NCI-H2227 (cell line): ENCODE measurements around the gene GRIN2D.

ENCODE experiments used
- DNase-seq: peaks from one replicate; lab custom pipeline; 2025; ENCODE audit not compliant: unreplicated experiment; lab: John Stamatoyannopoulos, UW

GRIN2D gene

DNA sequence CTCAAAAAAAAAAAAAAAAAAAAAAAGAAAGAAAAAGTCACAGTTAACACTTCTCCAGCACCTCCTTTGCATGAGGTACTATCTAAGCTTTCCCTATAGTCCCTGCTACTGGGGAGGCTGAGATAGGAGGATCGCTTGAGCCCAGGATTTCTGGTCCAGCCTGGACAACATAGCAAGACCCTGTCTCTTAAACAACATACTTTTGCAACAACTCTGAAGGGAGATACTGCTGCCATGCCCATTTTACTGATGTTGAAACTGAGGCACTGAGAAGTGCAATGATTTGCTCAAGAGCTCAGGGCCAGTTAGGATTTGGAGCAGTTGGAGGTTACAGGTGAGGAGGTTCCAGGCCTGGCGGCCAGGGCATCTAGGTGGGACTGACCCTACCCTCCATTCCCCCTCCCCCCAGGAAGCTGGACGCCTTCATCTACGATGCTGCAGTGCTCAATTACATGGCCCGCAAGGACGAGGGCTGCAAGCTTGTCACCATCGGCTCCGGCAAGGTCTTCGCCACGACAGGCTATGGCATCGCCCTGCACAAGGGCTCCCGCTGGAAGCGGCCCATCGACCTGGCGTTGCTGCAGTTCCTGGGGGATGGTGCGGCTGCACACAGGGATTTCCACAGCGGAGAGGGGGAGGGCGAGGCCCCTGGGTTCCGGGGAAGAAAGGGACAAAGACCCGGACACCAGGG lies 48.0 kb downstream of the GRIN2D start:
- no peak for DNase-seq

DNA sequence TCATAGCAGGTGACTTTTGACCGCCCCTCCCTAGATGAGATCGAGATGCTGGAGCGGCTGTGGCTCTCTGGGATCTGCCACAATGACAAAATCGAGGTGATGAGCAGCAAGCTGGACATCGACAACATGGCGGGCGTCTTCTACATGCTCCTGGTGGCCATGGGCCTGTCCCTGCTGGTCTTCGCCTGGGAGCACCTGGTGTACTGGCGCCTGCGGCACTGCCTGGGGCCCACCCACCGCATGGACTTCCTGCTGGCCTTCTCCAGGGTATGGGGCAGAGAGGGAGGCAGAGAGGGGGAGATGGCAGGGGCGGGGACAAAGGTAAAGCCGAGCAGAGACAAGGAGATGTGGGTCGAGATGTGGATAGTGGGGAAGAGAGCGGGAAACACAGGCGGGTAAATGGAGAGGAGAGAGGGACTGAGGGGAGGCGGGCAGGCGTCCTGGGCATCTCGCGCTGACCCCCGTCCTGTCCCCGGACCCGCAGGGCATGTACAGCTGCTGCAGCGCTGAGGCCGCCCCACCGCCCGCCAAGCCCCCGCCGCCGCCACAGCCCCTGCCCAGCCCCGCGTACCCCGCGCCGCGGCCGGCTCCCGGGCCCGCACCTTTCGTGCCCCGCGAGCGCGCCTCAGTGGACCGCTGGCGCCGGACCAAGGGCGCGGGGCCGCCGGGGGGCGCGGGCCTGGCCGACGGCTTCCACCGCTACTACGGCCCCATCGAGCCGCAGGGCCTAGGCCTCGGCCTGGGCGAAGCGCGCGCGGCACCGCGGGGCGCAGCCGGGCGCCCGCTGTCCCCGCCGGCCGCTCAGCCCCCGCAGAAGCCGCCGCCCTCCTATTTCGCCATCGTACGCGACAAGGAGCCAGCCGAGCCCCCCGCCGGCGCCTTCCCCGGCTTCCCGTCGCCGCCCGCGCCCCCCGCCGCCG lies 48.9 kb downstream of the GRIN2D start:
- DNase-seq, result no peak

DNA sequence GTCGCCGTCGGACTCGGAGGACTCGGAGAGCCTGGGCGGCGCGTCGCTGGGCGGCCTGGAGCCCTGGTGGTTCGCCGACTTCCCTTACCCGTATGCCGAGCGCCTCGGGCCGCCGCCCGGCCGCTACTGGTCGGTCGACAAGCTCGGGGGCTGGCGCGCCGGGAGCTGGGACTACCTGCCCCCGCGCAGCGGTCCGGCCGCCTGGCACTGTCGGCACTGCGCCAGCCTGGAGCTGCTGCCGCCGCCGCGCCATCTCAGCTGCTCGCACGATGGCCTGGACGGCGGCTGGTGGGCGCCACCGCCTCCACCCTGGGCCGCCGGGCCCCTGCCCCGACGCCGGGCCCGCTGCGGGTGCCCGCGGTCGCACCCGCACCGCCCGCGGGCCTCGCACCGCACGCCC lies 49.8 kb downstream of the GRIN2D start:
- peak; percentile 34 for DNase-seq
